NT2/D1 (cell line): ENCODE results near the gene MAP7.

Experiments used
- DNase-seq: peaks from one replicate; pipeline ENCODE4 v3.0.0-alpha.2; 2011; ENCODE audit warnings: low read depth, low spot score
- H3K27me3 ChIP-seq: 2 replicates; pipeline ENCODE4 v1.6.0; 2011; ENCODE audit warnings: mild to moderate bottlenecking; ENCODE audit not compliant: insufficient read length, insufficient read depth
- H3K36me3 ChIP-seq: 2 replicates; pipeline ENCODE4 v1.6.1; 2011; ENCODE audit warnings: mild to moderate bottlenecking, low read length, mixed read lengths; ENCODE audit not compliant: insufficient read depth, insufficient read length
- H3K4me1 ChIP-seq: 2 replicates; pipeline ENCODE4 v1.5.1; 2011; ENCODE audit not compliant: insufficient read depth, insufficient read length
- H3K4me3 ChIP-seq: 2 replicates; pipeline ENCODE4 v1.5.1; 2011; ENCODE audit warnings: low read depth; ENCODE audit not compliant: insufficient read length
- H3K9ac ChIP-seq: 2 replicates; pipeline ENCODE4 v1.6.0; 2011; ENCODE audit warnings: low read depth; ENCODE audit not compliant: insufficient read length
- H3K9me3 ChIP-seq: 2 replicates; pipeline ENCODE4 v1.5.1; 2011; ENCODE audit warnings: mild to moderate bottlenecking, low read length; ENCODE audit not compliant: insufficient read depth
- SUZ12 ChIP-seq: IDR thresholded peaks from 2 replicates; pipeline ENCODE4 v1.6.1; 2011; ENCODE audit not compliant: insufficient read length, insufficient read depth; ENCODE audit errors: extremely low read depth
- YY1 ChIP-seq: IDR thresholded peaks from 2 replicates; pipeline ENCODE4 v1.6.1; 2011; ENCODE audit not compliant: insufficient read length, insufficient read depth
- ZNF274 ChIP-seq: IDR thresholded peaks from 2 replicates; pipeline ENCODE4 v1.6.1; 2011; ENCODE audit warnings: mild to moderate bottlenecking, low read depth, low read length

Gene MAP7

GRCh38 chr6:136547871-136548270, 2.4 kb downstream of the MAP7 start:
- no peaks in the 10 kb centered on the region for H3K36me3 ChIP-seq
- peaks cover 4% of the 10 kb centered on the region for H3K4me1 ChIP-seq
- TF ChIP-seq YY1 (no peak), SUZ12 (no peak), ZNF274 (no peak)
- H3K9ac ChIP-seq = no peak overlapping the region
- no peak for DNase-seq
- no peak overlapping the region for H3K4me3 ChIP-seq
- peaks cover 39% of the 10 kb centered on the region for H3K27me3 ChIP-seq
- H3K9me3 ChIP-seq = no peaks in the 10 kb centered on the region

GRCh38 chr6:136547336-136547735, 2.9 kb downstream of the MAP7 start:
- H3K4me1 ChIP-seq = peaks cover 4% of the 10 kb centered on the region
- TF ChIP-seq ZNF274 = no peak
- no peak for TF ChIP-seq YY1
- TF ChIP-seq SUZ12 = no peak
- H3K27me3 ChIP-seq = peaks cover 33% of the 10 kb centered on the region
- H3K36me3 ChIP-seq = no peaks in the 10 kb centered on the region
- H3K4me3 ChIP-seq = no peak overlapping the region
- no peaks in the 10 kb centered on the region for H3K9me3 ChIP-seq
- no peak for DNase-seq
- H3K9ac ChIP-seq = no peak overlapping the region

GRCh38 chr6:136546331-136546730, 3.9 kb downstream of the MAP7 start:
- H3K9ac ChIP-seq = no peak overlapping the region
- peaks cover 3% of the 10 kb centered on the region for H3K4me1 ChIP-seq
- no peaks in the 10 kb centered on the region for H3K36me3 ChIP-seq
- TF ChIP-seq ZNF274 (no peak), SUZ12 (no peak), YY1 (no peak)
- H3K9me3 ChIP-seq = no peaks in the 10 kb centered on the region
- no peak overlapping the region for H3K4me3 ChIP-seq
- H3K27me3 ChIP-seq = peaks cover 23% of the 10 kb centered on the region
- DNase-seq = no peak

- no peaks in the 10 kb centered on the region for H3K9me3 ChIP-seq
- no peak overlapping the region for H3K4me3 ChIP-seq
- H3K9ac ChIP-seq = no peak overlapping the region
- DNase-seq = no peak
- no peaks in the 10 kb centered on the region for H3K36me3 ChIP-seq
- no peaks in the 10 kb centered on the region for H3K4me1 ChIP-seq
- TF ChIP-seq ZNF274 (no peak), YY1 (no peak), SUZ12 (no peak)
- peaks cover 14% of the 10 kb centered on the region for H3K27me3 ChIP-seq
Observed at GRCh38 chr6:136544326-136544725, 5.9 kb downstream of the MAP7 start.

- H3K36me3 ChIP-seq = no peaks in the 10 kb centered on the region
- H3K4me3 ChIP-seq = no peak overlapping the region
- H3K9me3 ChIP-seq = no peaks in the 10 kb centered on the region
- no peak for TF ChIP-seq YY1
- no peak for TF ChIP-seq SUZ12
- TF ChIP-seq ZNF274 = no peak
- no peaks in the 10 kb centered on the region for H3K4me1 ChIP-seq
- H3K27me3 ChIP-seq = no peaks in the 10 kb centered on the region
- no peak overlapping the region for H3K9ac ChIP-seq
- DNase-seq = no peak
Observed at GRCh38 chr6:136541395-136541794, 8.8 kb downstream of the MAP7 start.

- no peaks in the 10 kb centered on the region for H3K4me1 ChIP-seq
- no peaks in the 10 kb centered on the region for H3K9me3 ChIP-seq
- no peak overlapping the region for H3K4me3 ChIP-seq
- H3K36me3 ChIP-seq = no peaks in the 10 kb centered on the region
- TF ChIP-seq YY1 = no peak
- TF ChIP-seq SUZ12 = no peak
- TF ChIP-seq ZNF274 = no peak
- no peak overlapping the region for H3K9ac ChIP-seq
- no peaks in the 10 kb centered on the region for H3K27me3 ChIP-seq
- DNase-seq = no peak
Observed at GRCh38 chr6:136539967-136540652, 10.1 kb downstream of the MAP7 start.

- Histone ChIP-seq H3K4me3 (no peak overlapping the region), H3K9ac (no peak overlapping the region), H3K9me3 (no peaks in the 10 kb centered on the region), H3K27me3 (no peaks in the 10 kb centered on the region), H3K36me3 (no peaks in the 10 kb centered on the region), H3K4me1 (no peaks in the 10 kb centered on the region)
- DNase-seq = no peak
- TF ChIP-seq YY1 (no peak), SUZ12 (no peak), ZNF274 (no peak)
Observed at GRCh38 chr6:136538836-136539235, 11.4 kb downstream of the MAP7 start.
